ENCODE data around the gene CMPK1.
"Not testable (repeated sequence)": the region's sequence is repeated elsewhere in the genome, so short reads cannot be mapped to it uniquely, and the experiment has no call there.

The CMPK1 gene

DNA sequence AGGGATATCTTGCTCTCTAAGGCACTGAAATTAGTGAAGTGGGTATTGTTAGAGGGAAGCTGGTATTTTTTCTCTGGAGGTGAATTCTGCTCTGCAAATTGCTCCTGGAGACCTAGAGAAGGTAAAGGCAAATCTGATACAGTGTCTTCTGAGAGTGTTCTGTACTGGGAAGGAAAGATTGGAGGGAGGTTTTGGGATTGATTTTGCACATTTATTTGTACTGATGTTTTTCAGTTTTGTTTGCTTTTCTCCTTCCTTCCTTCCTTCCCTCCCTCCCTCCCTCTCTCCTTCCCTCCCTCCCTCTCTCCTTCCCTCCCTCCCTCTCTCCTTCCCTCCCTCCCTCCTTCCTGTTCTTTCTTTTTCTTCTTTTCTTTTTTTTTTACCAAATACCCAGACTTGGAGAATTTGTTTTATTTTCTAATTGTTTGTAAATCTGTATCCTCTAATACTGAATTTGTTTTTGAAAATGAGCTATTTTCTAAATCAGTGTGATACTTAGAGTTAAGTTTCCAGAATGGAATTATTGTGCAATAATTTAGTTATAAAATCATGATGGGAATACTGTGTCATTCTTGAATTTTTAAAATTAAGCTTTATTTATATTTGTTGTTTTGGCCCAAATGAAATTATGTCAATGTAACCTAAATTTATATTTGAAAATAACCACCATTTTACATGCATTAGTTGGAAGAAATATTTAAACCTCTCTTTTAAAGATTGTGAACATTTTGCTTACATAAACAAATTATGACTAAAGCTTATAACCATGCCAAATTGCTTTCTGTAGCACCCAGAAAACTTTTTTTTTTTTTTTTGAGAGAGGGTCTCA, 4.9 kb downstream of the CMPK1 start:
- no peak for DNase-seq

- no peak for DNase-seq
Measured at GRCh38 chr1:47340227-47340626, 6.6 kb downstream of the CMPK1 start.

DNA sequence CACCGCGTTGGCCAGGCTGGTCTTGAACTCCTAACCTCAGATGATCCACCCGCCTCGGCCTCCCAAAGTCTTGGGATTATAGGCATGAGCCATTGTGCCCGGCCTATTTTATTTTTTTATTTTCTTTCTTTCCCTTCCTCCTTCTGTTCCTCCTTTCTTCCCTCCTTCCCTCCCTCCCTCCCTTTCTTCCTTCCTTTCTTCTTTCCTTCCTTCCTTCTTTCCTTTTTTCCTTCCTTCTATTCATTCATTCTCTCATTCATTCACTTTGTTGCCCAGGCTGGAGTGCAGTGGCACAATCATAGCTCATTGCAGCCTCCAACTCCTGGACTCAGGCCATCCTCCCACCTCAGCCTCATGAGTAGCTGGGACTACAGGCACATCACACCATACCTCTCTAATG, 13.4 kb downstream of the CMPK1 start:
- DNase-seq, result not testable (repeated sequence)

GRCh38 chr1:47347735-47348134, 14.1 kb downstream of the CMPK1 start:
- DNase-seq, result no peak

DNA sequence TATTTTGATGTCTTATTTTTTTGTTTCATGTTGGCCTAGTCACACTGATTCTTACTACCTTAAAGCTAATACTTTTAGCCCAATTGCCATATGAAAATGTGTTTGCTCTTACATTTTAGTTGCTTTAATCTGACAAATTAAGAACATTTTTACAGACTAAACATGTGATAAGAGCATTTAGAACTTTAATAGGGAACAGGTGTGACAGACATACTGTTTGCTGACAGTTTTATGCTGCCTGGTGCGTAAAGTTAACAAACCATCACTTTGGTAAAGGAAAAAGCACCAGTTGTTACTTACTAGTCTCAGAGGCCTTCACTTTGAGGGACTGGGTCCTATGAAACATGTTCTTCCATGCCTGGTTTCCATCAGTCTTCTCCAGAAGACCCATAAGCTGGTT, 14.7 kb downstream of the CMPK1 start:
- no peak for DNase-seq

GRCh38 chr1:47351305-47351704, 17.7 kb downstream of the CMPK1 start:
- no peak for DNase-seq

- DNase-seq, result no peak
Measured at GRCh38 chr1:47361380-47361779, 27.8 kb downstream of the CMPK1 start.

DNA sequence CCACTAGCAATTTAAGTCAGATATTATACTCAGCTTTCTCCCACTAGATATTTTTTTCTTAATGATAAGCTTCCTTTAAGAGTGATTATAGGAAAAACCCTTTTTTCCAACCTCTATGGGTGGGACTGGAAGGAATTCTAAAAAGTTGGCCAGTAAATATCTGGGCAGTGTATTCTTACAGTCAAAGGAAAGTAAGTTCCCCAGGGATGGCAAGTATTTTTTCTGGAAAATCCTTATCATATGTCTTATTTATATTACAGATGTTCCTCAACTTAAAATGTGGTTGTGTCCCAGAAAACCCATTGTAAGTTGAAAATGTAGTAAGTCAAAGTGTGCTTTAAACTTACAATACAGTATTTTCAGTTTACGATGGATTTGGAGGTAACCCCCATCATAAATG, 29.2 kb downstream of the CMPK1 start:
- DNase-seq, result no peak

GRCh38 chr1:47367651-47368050, 34.1 kb downstream of the CMPK1 start:
- no peak for DNase-seq

DNA sequence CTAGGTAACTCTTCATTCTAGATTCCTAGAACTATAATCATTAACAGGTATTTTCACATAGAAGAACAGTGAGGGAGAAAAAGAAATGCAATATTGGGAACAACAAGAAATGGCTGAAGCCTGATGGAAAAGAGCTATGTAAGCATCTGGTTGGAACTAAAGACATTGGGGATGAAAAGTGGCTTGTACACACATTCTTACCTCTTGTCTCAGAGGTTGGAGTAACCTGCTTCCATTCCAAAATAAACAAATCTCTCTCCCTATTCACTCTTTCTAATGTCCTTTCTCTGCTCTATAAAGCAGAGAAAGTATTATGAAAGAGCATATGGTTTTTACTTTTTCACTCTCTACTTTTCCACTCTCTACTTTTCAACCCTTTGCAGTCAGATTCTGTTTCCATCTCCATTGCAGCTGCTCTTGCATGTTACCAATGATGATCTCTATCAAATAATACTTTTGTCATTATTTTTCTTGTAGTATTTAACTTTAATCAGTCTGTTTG, 37.5 kb downstream of the CMPK1 start:
- DNase-seq, result no peak

- DNase-seq, result no peak
Measured at GRCh38 chr1:47374501-47374900, 40.9 kb downstream of the CMPK1 start.

- DNase-seq, result no peak
Measured at GRCh38 chr1:47378147-47378546, 44.6 kb downstream of the CMPK1 start.

- no peak for DNase-seq
Measured at GRCh38 chr1:47380699-47381098, 47.1 kb downstream of the CMPK1 start.

DNA sequence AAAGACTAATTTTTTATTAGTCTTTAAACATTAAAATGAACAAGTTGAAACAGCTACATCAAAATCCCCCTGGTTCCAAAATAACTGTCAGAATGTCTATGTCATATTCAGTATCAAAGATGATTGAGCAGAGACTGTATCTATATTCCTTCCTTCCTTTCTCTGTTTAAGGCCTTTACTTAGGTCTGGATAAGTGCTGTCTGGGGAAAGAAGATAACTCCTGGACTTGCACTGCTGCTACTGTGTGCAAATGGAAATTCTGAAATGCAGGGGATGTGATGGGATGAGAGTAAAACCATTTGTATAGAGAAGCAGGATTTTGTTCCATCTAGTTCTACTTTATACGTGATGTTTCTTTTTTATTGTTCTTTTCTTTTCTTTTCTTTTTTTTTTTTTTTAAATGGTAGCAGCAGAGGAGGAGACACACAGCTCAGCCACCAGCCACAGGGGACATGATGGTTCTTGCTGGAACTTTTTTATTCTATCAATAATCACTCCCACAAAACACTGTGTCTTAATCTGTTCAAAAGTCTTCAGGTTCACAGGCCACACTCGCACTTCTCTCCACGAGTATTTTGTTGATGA, 48.9 kb downstream of the CMPK1 start:
- DNase-seq, result no peak

DNA sequence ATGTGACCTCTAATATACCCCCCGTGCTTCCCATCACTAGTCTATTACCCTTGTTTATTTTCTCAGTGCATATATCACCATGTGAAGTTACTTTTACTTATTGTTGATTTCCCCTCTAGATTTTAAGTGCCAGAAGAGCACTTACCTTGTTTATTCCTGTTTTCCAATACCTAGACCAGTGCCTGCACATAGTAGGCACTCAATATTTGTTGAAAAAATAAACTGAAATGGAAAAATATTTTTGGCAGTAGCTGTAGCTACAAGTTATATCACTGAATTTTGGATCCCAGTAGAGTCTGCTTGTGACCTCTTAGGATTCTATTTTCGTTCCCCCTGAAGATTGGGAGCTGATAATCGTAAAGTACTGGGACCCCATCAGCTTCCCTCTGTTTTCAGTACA, 50.5 kb downstream of the CMPK1 start:
- no peak for DNase-seq

DNA sequence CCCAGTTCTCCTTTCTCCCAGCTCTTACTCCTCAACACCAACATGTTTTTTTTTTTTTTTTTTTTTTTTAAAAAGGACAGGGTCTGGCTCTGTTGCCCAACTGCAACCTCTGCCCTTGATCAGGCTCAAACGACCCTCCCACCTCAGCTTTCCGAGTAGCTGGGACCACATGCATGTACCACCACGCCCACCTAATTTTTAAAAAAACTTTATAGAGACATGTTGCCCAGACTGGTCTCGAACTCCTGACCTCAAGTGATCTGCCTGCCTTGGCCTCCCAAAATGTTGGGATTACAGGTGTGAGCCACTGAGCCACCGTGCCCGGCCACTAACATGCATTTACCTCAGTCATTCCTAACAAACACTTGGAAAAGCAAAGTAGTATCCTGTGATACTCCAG, 51.4 kb downstream of the CMPK1 start:
- no peak for DNase-seq

DNA sequence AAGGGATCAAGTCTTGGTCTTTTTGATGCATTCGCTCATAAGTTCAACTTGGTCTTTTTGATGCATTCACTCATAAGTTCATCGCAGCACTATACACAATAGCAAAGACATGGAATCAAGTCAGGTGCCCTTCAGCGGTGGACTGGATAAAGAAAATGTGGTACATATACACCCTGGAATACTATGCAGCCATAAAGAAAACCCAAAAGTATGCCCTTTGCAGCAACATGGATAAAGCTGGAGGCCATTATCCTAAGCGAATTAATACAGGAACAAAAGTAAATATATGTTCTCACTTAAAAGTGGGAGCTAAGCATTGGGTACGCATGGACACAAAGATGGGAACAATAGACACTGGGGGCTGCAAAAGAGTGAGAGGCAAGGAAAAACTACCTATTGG, 52.7 kb downstream of the CMPK1 start:
- no peak for DNase-seq

DNA sequence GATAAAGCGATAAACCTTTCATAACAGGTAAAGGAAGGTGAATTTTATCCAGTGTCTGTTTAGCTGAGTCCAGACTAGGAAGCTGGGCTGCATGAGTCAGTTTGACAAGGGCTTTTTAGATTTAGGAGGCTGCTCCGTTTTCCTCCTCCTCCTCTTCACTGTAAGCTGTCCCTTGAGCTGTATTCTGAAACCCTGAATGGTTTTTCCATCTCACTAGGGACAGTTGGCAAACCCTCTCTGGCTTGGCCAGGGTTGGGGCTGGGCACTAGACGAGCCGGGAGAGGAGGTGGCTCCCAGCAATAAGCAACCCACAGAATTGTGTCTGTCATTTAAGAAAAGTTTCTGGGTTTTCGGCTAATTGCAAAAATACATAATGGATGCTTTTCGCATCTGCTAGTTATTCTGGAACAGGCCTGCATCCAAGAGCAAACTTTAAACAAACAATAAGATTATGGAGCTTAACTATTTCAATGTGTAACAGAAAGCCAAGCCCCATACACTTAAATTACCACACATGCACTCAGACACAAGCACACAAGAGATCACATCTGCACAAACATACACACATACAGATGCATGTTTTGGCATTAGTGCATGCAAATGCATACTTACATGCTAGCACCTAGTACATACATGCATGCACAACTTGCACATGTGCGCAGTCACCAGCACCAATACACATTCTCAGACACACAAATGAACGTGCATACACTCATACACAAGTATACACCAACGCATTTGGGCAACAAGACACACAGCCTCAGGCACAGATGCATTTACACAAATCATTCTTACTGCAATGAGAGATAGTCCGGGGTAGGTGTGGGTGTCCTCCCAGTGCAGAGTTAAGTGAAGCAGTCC, 54.7 kb downstream of the CMPK1 start:
- DNase-seq, result no peak

- DNase-seq, result peak; percentile 15
Measured at GRCh38 chr1:47388891-47389238, 55.3 kb downstream of the CMPK1 start.

DNA sequence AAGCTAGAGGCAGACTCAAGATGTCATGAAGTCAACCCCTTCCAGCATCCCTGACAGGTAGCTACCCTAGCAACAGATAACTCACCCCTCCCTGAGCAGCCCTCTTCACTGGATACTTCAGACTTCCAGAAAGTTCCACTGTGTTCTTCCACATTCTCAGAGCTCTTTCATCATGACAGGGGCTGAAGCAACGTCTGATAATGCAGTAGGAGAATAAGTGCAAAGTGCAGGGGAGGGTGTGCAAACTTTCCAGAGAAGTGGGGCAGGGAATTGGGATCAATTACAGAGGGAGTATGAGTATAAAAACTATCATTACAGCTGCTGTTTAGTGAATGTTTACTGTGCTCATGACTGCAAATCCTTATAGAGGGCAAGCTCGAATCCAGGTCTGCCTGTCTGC, 56.1 kb downstream of the CMPK1 start:
- no peak for DNase-seq

DNA sequence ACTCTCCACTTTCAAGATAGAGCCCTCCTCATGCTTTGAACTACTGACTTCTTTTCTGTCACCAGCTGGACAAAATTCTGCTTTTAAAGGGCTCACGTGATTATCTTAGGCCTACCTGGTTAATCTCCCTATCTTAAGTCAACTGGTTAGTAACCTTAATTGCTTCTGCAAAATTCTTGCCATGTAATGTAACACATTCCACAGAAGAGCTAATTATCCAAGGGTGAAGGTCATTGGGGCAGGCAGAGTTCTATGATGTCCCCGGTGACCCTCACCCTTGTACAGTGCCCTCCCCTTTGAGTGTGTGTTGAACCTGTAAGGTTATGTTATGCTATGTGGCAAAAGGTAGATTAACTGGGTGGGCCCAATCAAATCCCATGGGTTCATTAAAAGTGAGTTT, 57.3 kb downstream of the CMPK1 start:
- DNase-seq, result no peak

- no peak for DNase-seq
Measured at GRCh38 chr1:47393141-47393540, 59.6 kb downstream of the CMPK1 start.

- DNase-seq, result no peak
Measured at GRCh38 chr1:47395433-47395832, 61.8 kb downstream of the CMPK1 start.

GRCh38 chr1:47396671-47397196, 63.1 kb downstream of the CMPK1 start:
- DNase-seq, result no peak

Measured in DMS 273 treated with DMSO at 0.1 percent for 48 hours (cell line).